ENCODE results near the gene SMAD5. TPM values are rescaled to one million over a fixed set of nuclear protein-coding genes. Genes with fewer than 3 reads are reported as not detected.

The SMAD5 gene
- total RNA-seq, 2 experiments from 2014 or later: 5.4 to 7.7 TPM

DNA sequence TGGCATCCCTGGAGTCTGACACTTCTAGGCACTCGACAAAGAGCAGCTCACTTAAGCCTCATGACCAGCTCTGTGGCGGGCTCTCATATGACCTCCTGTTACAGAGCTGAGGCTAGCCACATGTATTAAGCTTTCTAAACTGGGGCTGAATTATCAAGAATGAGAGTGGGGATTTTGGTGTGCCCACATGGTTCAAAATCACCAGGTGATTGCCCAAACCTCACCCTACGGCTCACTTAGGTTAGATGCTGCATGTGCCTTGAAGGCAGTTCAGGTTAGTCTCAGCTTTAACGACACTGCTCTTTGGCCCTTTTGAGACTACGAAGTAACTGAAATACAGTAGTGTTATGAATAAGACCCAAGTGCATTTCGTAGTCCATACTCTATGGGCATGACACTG lies 99.7 kb downstream of the SMAD5 start:
- no peak overlapping the region for H3K4me3 Mint-ChIP-seq
- H3K36me3 Mint-ChIP-seq (ENCODE audit: low read depth): no peaks in the 10 kb centered on the region
- no peak for DNase-seq
- no peaks in the 10 kb centered on the region for H3K9me3 Mint-ChIP-seq (ENCODE audit: low read depth)
- no peak overlapping the region for H3K27ac Mint-ChIP-seq
- no peaks in the 10 kb centered on the region for H3K4me1 Mint-ChIP-seq
- CTCF ChIA-PET: interaction anchor here (0.5 to 0.7 kb wide), 3 partner anchors 11 to 679 kb away, joined by 3 read pairs; no protein-coding TSS in a partner anchor
- H3K27me3 Mint-ChIP-seq: peaks cover 7% of the 10 kb centered on the region
- no peak for ATAC-seq
- intact Hi-C loops (cut with DNase I, micrococcal nuclease): no loop called here
- POLR2A ChIA-PET: no interaction called here

Other genes with a start within 250 kb of the SMAD5 start
- 10 to 100 TPM; 47.9 to 48.1 TPM for gene IL9, start 237.0 kb upstream of the SMAD5 start, total RNA-seq
- gene LECT2, start 177.9 kb upstream of the SMAD5 start, total RNA-seq: not detected
- gene TGFBI, start 103.9 kb upstream of the SMAD5 start, total RNA-seq: not detected
- not detected for gene SMIM32, start 60.3 kb downstream of the SMAD5 start, total RNA-seq
- gene TRPC7, start 232.7 kb downstream of the SMAD5 start, total RNA-seq: not detected

Data from activated CD4-positive, alpha-beta T cell treated with anti-CD3 and anti-CD28 coated beads for 36 hours (primary cell).